Hematopoietic multipotent progenitor cell (in vitro differentiated cells): ENCODE measurements around the gene ABHD6. TPM values are rescaled to one million over a fixed set of nuclear protein-coding genes. Genes with fewer than 3 reads are reported as not detected.
A peak's percentile ranks its signal among the peaks of the same experiment; 100 is the strongest.
"Not testable (repeated sequence)": the region's sequence is repeated elsewhere in the genome, so short reads cannot be mapped to it uniquely, and the experiment has no call there.

Source experiments
- DNase-seq, 3 donors: peaks; one replicate each; pipeline ENCODE4 v3.0.0-alpha.2; 2011 to 2015; ENCODE audit warnings: low read depth in 2 of 3, low spot score in 2 of 3
- total RNA-seq: library from RNA; depleted of rRNA; stranded (reverse); fragments of >200 nt; gene quantifications from one replicate; pipeline ENCODE4 v1.2.3, GENCODE V29; 2012

Gene ABHD6, protein sequence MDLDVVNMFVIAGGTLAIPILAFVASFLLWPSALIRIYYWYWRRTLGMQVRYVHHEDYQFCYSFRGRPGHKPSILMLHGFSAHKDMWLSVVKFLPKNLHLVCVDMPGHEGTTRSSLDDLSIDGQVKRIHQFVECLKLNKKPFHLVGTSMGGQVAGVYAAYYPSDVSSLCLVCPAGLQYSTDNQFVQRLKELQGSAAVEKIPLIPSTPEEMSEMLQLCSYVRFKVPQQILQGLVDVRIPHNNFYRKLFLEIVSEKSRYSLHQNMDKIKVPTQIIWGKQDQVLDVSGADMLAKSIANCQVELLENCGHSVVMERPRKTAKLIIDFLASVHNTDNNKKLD
- total RNA-seq, result 5.1 TPM

DNA sequence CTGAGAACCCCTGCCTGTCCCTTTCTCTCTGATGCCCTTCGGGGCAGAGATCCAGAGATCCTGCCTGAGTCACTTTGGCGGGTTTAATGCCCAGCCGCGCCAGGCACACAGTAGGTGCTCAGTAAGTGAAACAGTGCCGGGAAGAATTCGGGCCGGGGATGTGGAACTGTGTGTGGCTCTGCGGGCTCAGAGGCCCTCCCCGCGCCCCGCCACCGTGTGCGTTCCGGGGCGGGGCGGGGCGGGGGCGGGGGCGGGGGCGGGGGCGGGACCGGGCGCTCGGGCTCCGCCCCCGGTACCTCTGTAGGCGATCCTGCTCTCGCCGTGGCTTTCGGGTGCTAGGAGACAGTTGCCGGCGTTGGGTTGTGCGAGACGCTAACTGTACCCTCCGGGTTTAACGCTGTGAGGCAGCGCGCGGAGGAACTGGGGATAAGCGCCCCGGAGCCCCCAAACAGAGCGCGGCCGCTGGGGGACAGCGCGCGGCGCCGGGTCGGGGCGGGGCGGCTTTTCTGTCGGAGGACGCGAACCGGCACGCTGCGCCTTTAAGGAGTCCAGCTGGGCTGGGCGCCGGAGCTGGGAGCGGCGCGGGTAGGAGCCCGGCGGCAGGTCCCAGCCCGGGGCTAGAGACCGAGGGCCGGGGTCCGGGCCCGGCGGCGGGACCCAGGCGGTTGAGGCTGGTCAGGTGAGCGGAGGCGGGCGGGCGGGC lies at the start of gene ABHD6:
ABHD6 (plus strand) TSS at position 555 of the 703 bp plus-strand sequence. CDS start 18,795 bp downstream, outside the sequence.
- peak; percentile 73 to 83 (median 81) for DNase-seq

- no peak for DNase-seq
These were observed 49.4 kb upstream of the ABHD6 start for GRCh38 chr3:58188173-58188564.

DNA sequence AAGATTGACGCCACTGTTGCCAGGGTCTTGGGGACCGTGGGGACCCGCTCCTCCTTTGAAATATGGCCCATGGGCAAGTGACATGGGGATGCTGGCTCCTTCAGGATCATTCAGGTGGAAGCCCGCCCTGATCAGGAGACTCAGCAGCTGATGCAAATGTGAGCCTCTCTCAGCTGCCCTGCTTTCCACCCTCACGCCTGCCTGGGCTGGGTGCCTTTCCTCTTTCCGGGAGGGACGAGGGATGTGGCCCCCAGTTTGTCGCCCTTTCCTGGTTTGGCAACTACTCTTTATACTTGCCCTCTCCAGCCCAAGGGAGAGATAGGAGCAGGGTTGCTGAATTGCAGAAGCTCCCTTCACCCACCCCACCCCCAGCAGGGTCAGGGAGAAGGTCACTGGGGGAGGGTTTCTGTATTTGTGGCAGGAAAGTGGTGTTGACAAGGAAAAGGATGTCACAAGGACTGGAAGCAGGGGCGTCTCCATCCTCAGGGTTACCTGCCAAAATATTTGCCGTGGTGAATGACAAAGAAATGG lies 48.6 kb upstream of the ABHD6 start:
- DNase-seq, result no peak

- DNase-seq, result no peak
These were observed 47.9 kb upstream of the ABHD6 start for GRCh38 chr3:58189691-58190090.

- DNase-seq, result no peak
These were observed 47.3 kb upstream of the ABHD6 start for GRCh38 chr3:58190291-58190690.

DNA sequence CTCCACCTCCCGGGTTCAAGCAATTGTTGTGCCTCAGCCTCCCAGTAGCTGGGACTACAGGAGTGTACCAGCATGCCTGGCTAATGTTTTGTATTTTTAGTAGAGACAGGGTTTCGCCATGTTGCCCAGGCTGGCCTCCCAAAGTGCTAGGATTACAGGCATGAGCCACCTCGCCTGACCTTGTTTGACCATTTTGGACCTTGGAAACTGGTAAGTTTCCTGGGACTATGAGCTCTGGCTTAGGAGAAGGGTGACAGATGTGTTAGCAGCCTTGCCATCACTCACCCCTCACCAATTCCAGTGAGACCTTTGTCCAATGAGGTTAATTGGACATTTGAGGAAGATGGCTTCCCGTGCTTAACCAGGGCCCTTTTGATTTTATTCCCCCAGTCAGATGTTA lies 46.7 kb upstream of the ABHD6 start:
- DNase-seq, result no peak

DNA sequence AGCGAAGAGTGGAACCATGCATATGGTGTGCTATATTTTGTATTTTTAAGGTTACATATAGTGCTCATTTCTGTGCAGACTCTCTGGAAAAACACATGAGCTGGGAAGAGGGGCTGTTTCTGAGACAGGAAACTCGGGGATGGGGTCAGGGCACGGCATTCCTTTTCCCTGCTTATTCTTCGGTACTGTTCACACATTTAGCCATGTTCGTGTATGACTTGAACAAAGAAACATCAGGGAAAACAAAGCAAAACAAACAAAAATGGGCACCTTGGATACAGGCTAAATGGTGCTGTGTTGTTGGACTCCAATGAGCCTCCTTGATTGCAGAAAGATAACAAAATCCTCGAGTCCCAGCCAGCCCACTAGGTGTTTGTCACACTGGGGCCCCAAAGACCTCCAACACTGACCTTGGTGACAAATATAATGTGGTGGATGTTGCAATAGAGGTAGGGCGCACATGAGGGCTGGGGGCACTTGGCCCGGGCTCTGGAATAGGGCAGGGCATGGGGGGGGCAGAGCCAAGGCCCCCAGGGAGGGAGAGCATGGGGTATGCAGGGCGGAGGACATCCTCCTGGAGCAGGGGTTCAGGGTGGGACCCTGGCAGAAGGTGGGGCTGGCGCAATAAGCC lies 46.1 kb upstream of the ABHD6 start:
- no peak for DNase-seq

GRCh38 chr3:58192069-58192468 lies 45.5 kb upstream of the ABHD6 start:
- DNase-seq, result no peak

DNA sequence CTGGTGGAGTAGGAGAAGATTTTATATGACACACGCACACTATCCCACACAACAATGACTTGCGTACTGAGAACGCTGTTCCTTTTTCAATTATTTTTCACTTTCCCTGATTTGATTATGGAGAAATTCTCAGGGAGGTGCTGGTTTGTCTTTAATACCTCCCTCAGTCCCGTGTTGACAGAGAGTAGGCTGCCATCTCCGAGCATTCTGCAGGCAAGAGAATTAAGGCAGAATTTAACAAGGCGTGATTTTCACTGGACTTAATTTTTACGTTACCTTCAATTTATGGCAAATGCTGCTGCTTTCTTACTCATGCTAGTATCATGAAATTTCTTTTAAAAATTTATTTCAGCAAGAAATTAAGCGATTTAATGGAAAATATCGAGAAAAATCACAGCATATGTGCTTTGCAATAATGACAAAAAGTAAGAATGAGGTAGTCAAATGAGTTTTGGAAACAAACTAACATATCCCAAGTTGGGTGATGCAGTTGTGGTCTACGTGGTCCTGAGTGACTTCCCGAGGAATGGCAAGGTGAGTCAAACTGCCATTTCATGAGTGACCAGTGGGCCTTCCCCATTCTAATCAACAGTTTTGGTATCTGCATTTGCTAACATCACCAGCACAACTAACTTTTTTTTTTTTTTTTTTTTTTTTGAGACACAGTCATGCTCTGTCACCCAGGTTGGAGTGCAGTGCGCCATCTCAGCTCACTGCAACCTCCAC lies 43.7 kb upstream of the ABHD6 start:
- no peak for DNase-seq

DNA sequence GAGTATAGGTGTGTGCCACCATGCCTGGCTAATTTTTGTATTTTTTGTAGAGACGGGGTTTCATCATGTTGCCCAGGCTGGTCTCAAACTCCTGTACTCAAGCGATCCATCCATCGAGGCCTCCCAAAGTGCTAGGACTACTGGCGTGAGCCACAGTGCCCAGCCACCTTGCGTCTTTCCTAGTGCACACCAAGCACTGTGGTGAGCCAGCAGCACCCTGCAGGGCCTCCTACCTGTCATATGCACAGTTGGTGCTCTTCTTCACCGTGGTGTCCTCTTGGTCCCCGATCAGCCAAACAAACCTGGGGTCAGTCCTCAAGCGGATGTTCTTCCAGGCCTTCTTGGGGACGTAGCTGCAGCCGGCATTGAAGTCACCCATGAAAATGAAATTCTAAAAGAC lies 40.0 kb upstream of the ABHD6 start:
- DNase-seq, result no peak

DNA sequence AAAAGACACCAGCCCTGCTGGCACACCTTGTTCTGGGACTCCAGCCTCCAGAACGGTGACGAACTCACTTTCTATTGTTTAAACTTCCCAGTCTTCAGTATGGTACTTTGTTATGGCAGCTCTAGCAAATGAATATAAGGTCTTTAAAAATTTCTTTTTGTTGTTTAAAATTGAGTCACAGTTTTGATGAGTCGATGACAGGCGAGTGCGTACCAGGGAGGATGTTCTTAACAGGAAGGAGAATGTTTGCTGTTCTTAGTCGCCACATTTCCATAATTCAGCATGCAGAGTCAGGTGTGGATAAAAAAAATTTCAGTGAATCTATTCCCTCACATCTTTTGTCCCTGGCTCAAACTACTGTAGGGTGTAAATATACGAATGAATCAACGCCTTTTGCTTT lies 39.2 kb upstream of the ABHD6 start:
- DNase-seq, result no peak

DNA sequence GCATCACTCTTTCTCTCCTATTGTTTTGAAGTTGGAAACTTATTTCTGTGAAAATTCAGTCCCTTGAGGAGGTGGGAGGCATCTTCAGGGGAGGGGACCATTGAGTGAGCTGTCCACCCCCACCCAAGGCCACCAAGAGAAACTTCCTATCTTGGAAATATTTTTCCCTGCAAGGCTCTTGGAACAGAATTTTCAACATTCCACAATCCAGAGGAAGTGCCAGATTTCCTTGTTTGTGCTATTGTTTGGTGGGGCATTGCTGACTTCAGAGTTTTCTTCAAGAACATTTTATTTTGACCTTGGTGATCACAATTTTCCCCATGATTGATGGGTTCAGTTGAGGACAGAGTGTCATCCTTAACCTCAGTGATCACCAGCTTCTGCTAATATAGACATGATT lies 38.8 kb upstream of the ABHD6 start:
- DNase-seq, result no peak

GRCh38 chr3:58200121-58200709 lies 37.4 kb upstream of the ABHD6 start:
- no peak for DNase-seq

GRCh38 chr3:58200846-58201355 lies 36.7 kb upstream of the ABHD6 start:
- no peak for DNase-seq

- not testable (repeated sequence) for DNase-seq
These were observed 36.1 kb upstream of the ABHD6 start for GRCh38 chr3:58201451-58201850.

GRCh38 chr3:58202917-58203360 lies 34.7 kb upstream of the ABHD6 start:
- DNase-seq, result no peak

DNA sequence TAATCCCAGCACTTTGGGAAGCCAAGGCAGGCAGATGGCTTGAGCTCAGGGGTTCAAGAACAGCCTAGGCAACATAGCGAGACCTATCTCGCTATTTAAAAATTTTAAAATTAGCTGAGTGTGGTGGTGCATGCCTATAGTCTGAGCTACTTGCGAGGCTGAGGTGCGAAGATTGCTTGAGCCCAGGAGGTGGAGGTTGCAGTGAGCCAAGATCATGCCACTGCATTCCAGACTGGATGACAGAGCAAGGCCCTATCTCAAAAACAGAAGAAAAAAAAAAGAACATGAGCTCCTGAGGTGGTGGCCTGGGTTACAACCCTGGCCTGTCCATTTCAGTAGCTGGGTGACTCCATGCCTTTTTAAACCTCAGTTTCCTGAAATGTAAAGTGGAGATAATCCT lies 34.1 kb upstream of the ABHD6 start:
- no peak for DNase-seq

GRCh38 chr3:58204720-58205119 lies 32.9 kb upstream of the ABHD6 start:
- DNase-seq, result no peak

GRCh38 chr3:58205981-58206380 lies 31.6 kb upstream of the ABHD6 start:
- no peak for DNase-seq

DNA sequence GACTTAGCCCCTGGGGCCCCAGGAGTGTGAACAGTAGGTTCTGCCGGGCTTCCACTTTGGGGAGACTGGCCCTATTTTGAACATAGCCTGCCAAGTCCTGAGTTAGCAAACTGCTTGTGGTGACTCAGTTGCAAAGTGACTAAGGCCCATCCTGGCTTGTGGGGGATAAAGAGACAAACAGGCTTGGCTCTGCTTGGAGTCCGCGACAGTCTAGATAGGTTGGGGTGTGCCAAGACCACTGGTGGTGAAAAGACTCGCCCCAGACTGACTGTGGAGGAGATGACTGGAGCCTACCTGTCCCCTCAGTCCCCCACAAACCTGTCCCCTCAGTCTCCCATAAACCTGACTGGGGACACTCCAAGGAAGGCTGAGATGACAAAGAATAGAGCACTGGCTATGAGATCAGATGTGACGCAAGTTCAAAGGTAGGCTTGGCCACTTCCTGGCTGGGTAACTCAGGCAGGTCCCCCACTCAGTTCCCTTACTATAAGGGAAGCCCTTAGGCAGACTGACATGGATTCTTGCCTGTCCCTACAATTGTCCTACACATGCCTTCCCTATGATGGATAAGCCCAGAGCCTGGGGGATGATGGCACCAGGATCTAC lies 31.1 kb upstream of the ABHD6 start:
- DNase-seq, result no peak
